Stimulated activated CD8-positive, alpha-beta memory T cell treated with anti-CD3 and anti-CD28 coated beads, Interleukin-2, amount 100 ng/mL, for 48 hours (primary cell): ENCODE data around the gene KRTAP1-3.
"Not testable (repeated sequence)": the region's sequence is repeated elsewhere in the genome, so short reads cannot be mapped to it uniquely, and the experiment has no call there.

Source experiments
- DNase-seq, 2 donors: peaks; one replicate each; pipeline ENCODE4 v3.0.0-alpha.2; 2020; ENCODE audit warnings: low read depth in 2 of 2

The KRTAP1-3 gene

GRCh38 chr17:41034346-41034935 is at the start of gene KRTAP1-3:
KRTAP1-3 (minus strand) TSS chr17:41034874; CDS start chr17:41034821, 53 bp downstream.
- not testable (repeated sequence) for DNase-seq

GRCh38 chr17:41084100-41084856 is 49.6 kb upstream of the KRTAP1-3 start, which contains the start of gene KRTAP4-7:
KRTAP4-7 (plus strand) TSS chr17:41084150; CDS start chr17:41084207, 57 bp downstream.
- not testable (repeated sequence) for DNase-seq

- not testable (repeated sequence) for DNase-seq
Observed at GRCh38 chr17:41083427-41083826, 48.8 kb upstream of the KRTAP1-3 start.

GRCh38 chr17:41082626-41083025 is 48.0 kb upstream of the KRTAP1-3 start:
- DNase-seq: no peak

- no peak for DNase-seq
Observed at GRCh38 chr17:41076788-41077187, 42.1 kb upstream of the KRTAP1-3 start.

GRCh38 chr17:41073676-41074075 is 39.0 kb upstream of the KRTAP1-3 start:
- DNase-seq: no peak

GRCh38 chr17:41071606-41072360 is 37.1 kb upstream of the KRTAP1-3 start:
- no peak for DNase-seq

- no peak for DNase-seq
Observed at GRCh38 chr17:41069031-41069430, 34.4 kb upstream of the KRTAP1-3 start.

GRCh38 chr17:41067281-41067680 is 32.6 kb upstream of the KRTAP1-3 start:
- DNase-seq: no peak

GRCh38 chr17:41065829-41066624 is 31.4 kb upstream of the KRTAP1-3 start, which contains the start of gene KRTAP2-4:
KRTAP2-4 (minus strand) TSS chr17:41065879; CDS start chr17:41065845, 34 bp downstream.
- DNase-seq: no peak

- not testable (repeated sequence) for DNase-seq
Observed at GRCh38 chr17:41065016-41065689, 30.5 kb upstream of the KRTAP1-3 start.

- DNase-seq: no peak
Observed at GRCh38 chr17:41064301-41064700, 29.6 kb upstream of the KRTAP1-3 start.

- DNase-seq: no peak
Observed at GRCh38 chr17:41063449-41063848, 28.8 kb upstream of the KRTAP1-3 start.

GRCh38 chr17:41061964-41062363 is 27.3 kb upstream of the KRTAP1-3 start:
- DNase-seq: no peak

- no peak for DNase-seq
Observed at GRCh38 chr17:41060052-41060604, 25.5 kb upstream of the KRTAP1-3 start, which contains the start of gene KRTAP2-3. KRTAP2-3 (minus strand) TSS chr17:41060114; CDS start chr17:41060050, 64 bp downstream.

- not testable (repeated sequence) for DNase-seq
Observed at GRCh38 chr17:41059276-41060051, 24.8 kb upstream of the KRTAP1-3 start.

GRCh38 chr17:41058741-41059140 is 24.1 kb upstream of the KRTAP1-3 start:
- DNase-seq: no peak

- DNase-seq: no peak
Observed at GRCh38 chr17:41057547-41057946, 22.9 kb upstream of the KRTAP1-3 start.

GRCh38 chr17:41055130-41055529 is 20.5 kb upstream of the KRTAP1-3 start, which contains the start of gene KRTAP2-2:
KRTAP2-2 (minus strand) TSS chr17:41055230; CDS start chr17:41055211, 19 bp downstream.
- DNase-seq: not testable (repeated sequence)
